Kidney tubule cell (primary cell): ENCODE measurements around the gene GAGE13.
"Not testable (repeated sequence)": the region's sequence is repeated elsewhere in the genome, so short reads cannot be mapped to it uniquely, and the experiment has no call there.

Experiments
- DNase-seq: peaks from one replicate; pipeline ENCODE4 v3.0.0-alpha.2; 2018; ENCODE audit warnings: low spot score

Gene GAGE13, protein sequence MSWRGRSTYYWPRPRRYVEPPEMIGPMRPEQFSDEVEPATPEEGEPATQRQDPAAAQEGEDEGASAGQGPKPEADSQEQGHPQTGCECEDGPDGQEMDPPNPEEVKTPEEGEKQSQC

GRCh38 chrX:49331282-49331681, at the start of gene GAGE13:
TSS of gene GAGE13 (plus strand) at chrX:49331582. CDS start at chrX:49332738, 1,156 bp downstream.
- not testable (repeated sequence) for DNase-seq

DNA sequence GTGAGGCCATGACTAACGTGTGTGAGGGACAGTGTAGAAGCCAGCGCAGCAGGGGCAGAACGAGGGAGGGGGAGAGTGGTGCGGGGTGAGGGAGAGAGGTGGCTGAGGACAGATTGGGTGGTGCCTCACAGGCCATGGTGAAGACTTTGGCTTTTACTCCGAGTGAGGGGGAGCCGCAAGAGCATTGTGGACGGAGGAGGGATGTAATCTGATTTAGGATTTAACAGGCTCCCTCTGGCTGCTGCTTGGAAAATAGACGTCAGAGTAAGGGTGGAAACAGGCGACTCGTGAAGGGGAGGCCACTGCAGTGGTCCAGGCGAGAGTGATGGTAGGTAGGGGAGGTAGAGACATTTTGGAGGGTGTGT, 48.8 kb upstream of the GAGE13 start:
- DNase-seq, result no peak

DNA sequence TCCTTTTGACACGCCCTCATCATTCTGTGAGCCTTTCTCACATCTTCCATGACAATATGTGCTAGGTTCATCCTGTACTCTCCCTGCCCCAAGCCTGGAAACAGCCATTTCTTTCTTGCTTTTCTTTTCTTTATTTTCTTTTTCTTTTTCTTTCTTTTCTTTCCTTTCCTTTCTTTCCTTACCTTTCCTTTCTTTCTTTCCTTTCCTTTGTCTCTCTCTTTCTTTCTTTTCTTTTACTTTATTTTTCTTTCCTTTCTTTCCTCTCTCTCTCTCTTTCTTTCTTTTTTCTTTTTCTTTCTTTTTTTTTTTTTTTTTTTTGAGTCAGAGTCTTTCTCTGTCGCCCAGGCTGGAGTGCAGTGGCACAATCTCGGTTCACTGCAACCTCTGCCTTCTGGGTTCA, 47.2 kb upstream of the GAGE13 start:
- DNase-seq, result no peak

DNA sequence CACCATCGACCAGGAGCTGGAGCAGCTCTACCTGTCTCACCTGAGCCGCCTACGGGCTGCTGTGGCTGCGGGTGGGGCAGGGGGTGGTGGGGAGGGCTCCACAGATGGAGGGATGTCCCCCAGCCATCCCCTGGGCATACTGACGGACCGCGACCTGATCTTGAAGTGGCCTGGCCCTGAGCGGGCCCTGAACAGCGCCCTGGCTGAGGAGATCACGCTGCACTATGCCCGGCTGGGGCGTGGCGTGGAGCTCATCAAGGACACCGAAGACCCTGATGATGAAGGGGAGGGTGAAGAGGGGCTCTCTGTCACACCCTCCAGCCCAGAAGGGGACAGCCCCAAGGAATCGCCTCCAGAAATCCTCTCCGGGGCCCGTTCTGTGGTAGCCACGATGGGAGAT, 45.2 kb upstream of the GAGE13 start:
- DNase-seq, result no peak

DNA sequence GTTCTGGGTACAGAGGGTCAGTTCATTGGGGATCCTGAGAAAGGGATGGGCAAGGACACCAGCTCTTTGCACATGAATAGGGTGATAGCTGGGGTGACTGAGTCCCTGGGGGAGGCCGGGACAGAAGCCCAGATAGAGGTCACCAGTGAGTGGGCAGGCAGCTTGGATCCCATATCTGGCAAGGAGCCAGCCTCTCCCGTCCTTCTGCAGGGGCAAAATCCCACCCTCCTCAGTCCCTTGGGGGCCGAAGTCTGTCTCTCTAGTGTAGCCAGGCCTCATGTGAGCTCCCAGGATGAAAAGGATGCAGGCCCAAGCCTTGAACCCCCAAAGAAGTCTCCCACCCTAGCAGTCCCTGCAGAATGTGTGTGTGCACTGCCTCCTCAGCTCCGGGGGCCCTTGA, 44.8 kb upstream of the GAGE13 start:
- DNase-seq, result no peak

- DNase-seq, result no peak
Observed at GRCh38 chrX:49287665-49288064, 43.7 kb upstream of the GAGE13 start.

DNA sequence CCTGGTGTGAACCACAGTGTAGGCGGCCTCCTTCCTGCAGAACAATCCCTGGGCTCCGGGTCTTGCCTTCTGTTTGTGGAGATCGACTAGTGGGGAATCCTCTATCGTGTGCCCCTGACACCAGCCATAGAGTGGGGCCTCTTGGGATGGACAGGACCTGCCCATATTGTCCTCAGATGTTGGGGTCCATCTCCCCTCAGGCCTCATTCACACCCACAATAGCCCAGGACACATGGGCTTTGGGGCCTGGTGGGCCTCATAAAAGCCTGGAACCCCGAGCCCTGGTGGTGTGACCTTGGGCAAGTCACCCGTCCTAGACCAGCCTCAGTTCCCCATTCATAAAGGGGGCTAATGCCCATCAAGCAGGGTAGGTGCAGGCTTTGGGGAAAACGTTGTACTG, 41.2 kb upstream of the GAGE13 start:
- no peak for DNase-seq

GRCh38 chrX:49291615-49292337, 39.6 kb upstream of the GAGE13 start:
- peak; percentile 58 for DNase-seq

- DNase-seq, result no peak
Observed at GRCh38 chrX:49292400-49293362, 38.7 kb upstream of the GAGE13 start.

DNA sequence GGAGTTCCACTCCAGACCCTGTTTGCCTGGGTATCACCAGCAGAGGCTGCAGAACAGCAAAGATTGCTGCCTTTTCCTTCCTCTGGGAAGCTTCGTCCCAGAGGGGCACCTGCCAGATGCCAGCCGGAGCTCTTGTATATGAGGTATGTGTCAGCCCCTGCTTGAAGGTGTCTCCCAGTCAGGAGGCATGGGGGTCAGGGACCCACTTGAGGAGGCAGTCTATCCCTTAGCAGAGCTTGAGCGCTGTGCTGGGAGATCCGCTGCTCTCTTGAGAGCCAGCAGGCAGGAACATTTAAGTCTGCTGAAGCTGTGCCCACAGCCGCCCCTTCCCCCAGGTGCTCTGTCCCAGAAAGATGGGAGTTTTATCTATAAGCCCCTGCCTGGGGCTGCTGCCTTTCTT, 32.1 kb upstream of the GAGE13 start:
- not testable (repeated sequence) for DNase-seq

DNA sequence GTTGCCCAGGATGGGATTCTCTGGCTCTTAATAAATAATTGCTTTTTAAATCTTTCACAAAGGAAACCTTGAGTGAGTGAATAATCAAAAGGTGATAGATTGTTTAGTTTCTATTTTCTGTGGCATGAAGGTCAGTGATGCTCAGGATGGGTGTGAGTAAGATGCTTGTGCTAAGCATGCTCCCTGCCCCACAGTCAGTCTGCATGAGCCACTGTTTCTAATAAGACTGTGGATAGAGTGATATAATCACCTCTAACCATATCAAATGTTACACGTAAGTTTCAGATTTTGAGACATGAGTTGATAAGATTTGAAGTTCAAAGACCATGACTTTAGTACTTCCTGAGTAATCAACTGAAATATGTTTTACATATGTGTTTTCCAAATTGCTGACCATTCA, 30.7 kb upstream of the GAGE13 start:
- no peak for DNase-seq

GRCh38 chrX:49303346-49303745, 28.0 kb upstream of the GAGE13 start, which contains the start of gene GAGE10:
TSS of gene GAGE10 (plus strand) at chrX:49303646. CDS start at chrX:49304860, 1,214 bp downstream.
- DNase-seq, result no peak

DNA sequence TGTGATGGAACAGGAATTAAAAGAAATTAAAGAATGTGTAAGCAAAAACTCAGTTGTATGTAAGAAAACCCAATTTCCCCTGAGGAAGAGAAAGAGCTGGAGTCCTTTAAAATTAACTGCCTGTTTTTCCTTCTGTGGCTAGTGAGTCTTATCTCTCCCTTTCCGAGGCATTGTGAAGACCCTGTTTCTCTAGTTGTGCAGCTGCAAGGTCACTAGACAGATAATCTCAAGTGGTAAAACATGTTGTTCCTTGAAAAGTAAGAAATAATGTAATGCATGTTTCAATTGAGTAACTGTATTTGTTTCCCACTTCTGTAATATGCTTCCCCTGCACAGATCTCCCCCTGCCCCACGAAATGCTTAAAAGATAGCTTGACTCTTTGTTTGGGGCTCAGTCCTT, 23.6 kb upstream of the GAGE13 start:
- DNase-seq, result not testable (repeated sequence)

DNA sequence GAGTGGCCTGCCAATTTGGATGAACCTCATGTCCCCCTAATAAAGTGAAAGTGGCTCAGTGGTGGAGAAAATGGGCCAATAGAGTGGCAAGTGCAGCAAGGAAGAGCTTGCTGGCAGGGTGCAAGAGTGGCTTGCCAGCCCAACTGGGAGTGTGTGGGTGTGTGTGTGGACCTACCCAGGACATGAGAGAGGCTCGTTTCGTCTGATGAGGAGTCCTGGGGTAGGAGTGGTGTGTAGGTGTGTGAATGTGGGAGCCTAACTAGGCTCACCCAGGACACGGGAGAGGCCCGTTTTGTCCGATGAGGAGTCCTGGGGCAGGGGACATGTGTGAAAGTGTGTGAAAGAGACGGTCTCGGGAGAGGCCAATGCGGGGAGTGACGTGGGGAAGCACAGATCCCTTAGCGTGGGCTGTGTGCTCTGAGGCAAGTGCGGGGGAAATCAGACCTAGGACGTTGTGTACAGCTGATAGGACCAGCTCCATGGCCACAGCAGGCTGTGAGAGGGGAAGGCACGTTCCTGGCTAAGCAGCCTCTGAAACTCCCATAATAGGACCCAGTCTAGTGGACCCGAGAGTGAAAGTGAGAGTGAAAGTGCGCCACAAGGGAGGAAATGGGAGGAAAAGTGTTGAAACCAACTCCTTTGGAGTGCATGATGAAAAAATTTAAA, 22.6 kb upstream of the GAGE13 start:
- DNase-seq, result no peak

- DNase-seq, result peak; percentile 36
Observed at GRCh38 chrX:49309401-49309981, 21.9 kb upstream of the GAGE13 start.

DNA sequence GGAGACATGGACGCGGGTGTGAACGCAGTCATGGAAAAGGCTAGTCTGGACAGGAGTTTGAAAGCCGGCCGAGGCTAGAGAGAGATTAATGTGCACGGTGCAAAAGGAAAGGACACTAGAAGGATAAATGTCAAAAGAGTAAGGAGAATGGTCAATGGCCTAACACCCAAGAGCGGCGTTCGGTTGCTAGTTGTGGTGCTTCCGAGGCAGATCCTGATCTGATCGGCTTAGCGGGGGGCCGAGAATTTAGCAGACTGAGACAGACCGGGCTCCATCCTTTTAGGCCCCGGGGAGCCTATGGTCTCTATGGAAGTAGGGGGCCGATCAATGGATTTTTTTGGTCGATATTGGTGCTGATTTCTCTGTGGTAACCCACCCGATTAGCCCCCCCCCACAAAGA, 21.0 kb upstream of the GAGE13 start:
- no peak for DNase-seq

- DNase-seq, result no peak
Observed at GRCh38 chrX:49312176-49312575, 19.2 kb upstream of the GAGE13 start.

DNA sequence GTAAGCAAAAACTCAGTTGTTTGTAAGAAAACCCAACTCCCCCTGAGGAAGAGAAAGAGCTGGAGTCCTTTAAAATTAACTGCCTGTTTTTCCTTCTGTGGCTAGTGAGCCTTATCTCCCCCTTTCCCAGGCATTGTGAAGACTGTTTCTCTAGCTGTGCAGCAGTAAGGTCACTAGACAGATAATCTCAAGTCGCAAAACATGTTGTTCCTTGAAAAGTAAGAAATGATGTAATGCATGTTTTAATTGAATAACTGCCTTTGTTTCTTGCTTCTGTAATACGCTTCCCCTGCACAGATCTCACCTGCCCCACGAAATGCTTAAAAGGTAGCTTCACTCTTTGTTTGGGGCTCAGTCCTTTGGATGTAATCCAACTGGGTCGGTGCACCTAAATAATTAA, 15.3 kb upstream of the GAGE13 start:
- DNase-seq, result no peak

DNA sequence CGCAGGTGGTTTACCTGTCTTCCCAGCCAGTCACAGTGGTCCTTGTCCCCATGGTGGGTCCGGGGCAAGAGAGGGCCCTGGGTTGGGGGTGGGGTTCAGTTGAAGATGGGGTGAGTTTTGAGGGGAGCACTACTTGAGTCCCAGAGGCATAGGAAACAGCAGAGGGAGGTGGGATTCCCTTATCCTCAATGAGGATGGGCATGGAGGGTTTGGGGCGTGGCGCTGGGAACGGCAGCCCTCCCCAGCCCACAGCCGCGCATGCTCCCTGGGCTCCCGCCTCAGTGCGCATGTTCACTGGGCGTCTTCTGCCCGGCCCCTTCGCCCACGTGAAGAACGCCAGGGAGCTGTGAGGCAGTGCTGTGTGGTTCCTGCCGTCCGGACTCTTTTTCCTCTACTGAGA, 9.6 kb upstream of the GAGE13 start, which contains the start of gene GAGE12J:
GAGE12J (plus strand) TSS at position 301 of the 400 bp plus-strand sequence. CDS start 1,157 bp downstream, outside the sequence.
- not testable (repeated sequence) for DNase-seq

DNA sequence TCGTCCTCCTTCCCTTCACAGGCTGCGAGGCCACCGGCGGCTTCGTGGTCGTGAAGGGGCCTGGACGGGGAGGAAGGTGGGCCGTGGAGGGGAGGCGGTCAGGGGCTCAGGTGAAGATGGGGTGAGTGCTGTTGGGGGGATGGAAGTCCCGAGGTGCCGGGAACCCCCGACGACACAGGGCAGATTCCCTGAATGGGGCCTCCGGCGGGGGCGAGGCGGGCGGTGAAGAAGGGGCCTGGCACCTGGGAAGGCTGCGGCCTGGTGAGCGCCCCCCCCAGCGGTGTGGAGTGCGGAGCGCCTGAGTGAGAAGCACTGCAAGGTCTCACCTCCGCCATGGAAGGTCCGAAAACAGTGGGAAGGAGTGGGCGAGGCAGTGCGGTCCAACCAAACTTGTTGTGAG, 9.1 kb upstream of the GAGE13 start:
- DNase-seq, result not testable (repeated sequence)

GRCh38 chrX:49323735-49324134, 7.6 kb upstream of the GAGE13 start:
- DNase-seq, result not testable (repeated sequence)

GRCh38 chrX:49330421-49330820, 961 bp upstream of the GAGE13 start:
- DNase-seq, result not testable (repeated sequence)
